ENCODE data around the gene GRIK4.

GRCh38 chr11:120778685-120779490, 267.3 kb downstream of the GRIK4 start:
- TF ChIP-seq EZH2phosphoT487 (IDR thresholded peaks at IDR 0.05; ENCODE audit: borderline replicate concordance, low read length) = no peak
- TF ChIP-seq EZH2 (IDR thresholded peaks at IDR 0.05; ENCODE audit: low read length, unreplicated experiment) = no peak

Data from PC-3 (cell line).